Stimulated activated CD4-positive, alpha-beta T cell treated with anti-CD3 and anti-CD28 coated beads, Interleukin-15, amount 100 ng/mL, for 24 hours (primary cell): ENCODE measurements around the gene MSRB2.
"Not testable (repeated sequence)": the region's sequence is repeated elsewhere in the genome, so short reads cannot be mapped to it uniquely, and the experiment has no call there.

Experiments used
- DNase-seq: peaks from one replicate; pipeline ENCODE4 v3.0.0-alpha.2; 2020

Gene MSRB2

GRCh38 chr10:23070092-23070912, 25.1 kb upstream of the MSRB2 start:
- DNase-seq: not testable (repeated sequence)

GRCh38 chr10:23070913-23071218, 24.5 kb upstream of the MSRB2 start:
- DNase-seq: no peak

GRCh38 chr10:23072593-23072992, 22.8 kb upstream of the MSRB2 start:
- not testable (repeated sequence) for DNase-seq

GRCh38 chr10:23073527-23073926, 21.9 kb upstream of the MSRB2 start:
- DNase-seq: no peak

GRCh38 chr10:23075672-23076071, 19.7 kb upstream of the MSRB2 start:
- DNase-seq: no peak

- no peak for DNase-seq
Measured at GRCh38 chr10:23078114-23078513, 17.3 kb upstream of the MSRB2 start.

GRCh38 chr10:23079700-23080099, 15.7 kb upstream of the MSRB2 start:
- DNase-seq: no peak

GRCh38 chr10:23080262-23080661, 15.1 kb upstream of the MSRB2 start:
- DNase-seq: no peak

GRCh38 chr10:23081221-23081750, 14.1 kb upstream of the MSRB2 start:
- DNase-seq: no peak

- DNase-seq: no peak
Measured at GRCh38 chr10:23081891-23082290, 13.5 kb upstream of the MSRB2 start.

- no peak for DNase-seq
Measured at GRCh38 chr10:23088609-23089008, 6.8 kb upstream of the MSRB2 start.

- DNase-seq: no peak
Measured at GRCh38 chr10:23094786-23095403, 484 bp upstream of the MSRB2 start.

GRCh38 chr10:23095966-23096801, 805 bp downstream of the MSRB2 start:
- DNase-seq: peak; percentile 40

- DNase-seq: no peak
Measured at GRCh38 chr10:23096802-23097549, 1.6 kb downstream of the MSRB2 start.

GRCh38 chr10:23099079-23099478, 3.7 kb downstream of the MSRB2 start:
- DNase-seq: no peak

GRCh38 chr10:23099816-23100215, 4.4 kb downstream of the MSRB2 start:
- no peak for DNase-seq

- DNase-seq: peak; percentile 26
Measured at GRCh38 chr10:23100331-23101030, 5.1 kb downstream of the MSRB2 start.

GRCh38 chr10:23106331-23107072, 11.1 kb downstream of the MSRB2 start:
- DNase-seq: no peak

- DNase-seq: no peak
Measured at GRCh38 chr10:23110722-23111516, 15.5 kb downstream of the MSRB2 start.

GRCh38 chr10:23111517-23112286, 16.3 kb downstream of the MSRB2 start:
- DNase-seq: no peak
